Measurements from ENCODE around the gene MAST1. TPM values are rescaled to one million over a fixed set of nuclear protein-coding genes. Genes with fewer than 3 reads are reported as not detected.

MAST1 gene
- total and polyA plus RNA-seq, 4 experiments from 2014 or later = 0.48 TPM; not detected in 3

GRCh38 chr19:12865746-12866415 is 27.6 kb downstream of the MAST1 start:
- H3K27ac ChIP-seq (ENCODE audit: low read depth, low read length) = no peak overlapping the region
- POLR2A ChIA-PET (ENCODE audit: partially characterized antibody) = no interaction called here
- intact Hi-C loops (cut with micrococcal nuclease) = no loop called here
- no peak overlapping the region for H3K4me3 ChIP-seq (ENCODE audit: low read length in 2 of 2)
- peaks cover 8% of the 10 kb centered on the region for H3K4me1 ChIP-seq (ENCODE audit: insufficient read depth, low read length)
- CTCF ChIA-PET (ENCODE audit: partially characterized antibody) = no interaction called here
- no peaks in the 10 kb centered on the region for H3K9me3 Mint-ChIP-seq
- no peaks in the 10 kb centered on the region for H3K27me3 ChIP-seq (ENCODE audit: insufficient read depth, low read length)
- no peaks in the 10 kb centered on the region for H3K9me3 ChIP-seq (ENCODE audit: control insufficient read depth in 1 of 2, low read length in 2 of 2)
- peaks cover 7 to 12% of the 10 kb centered on the region in 2 donors for H3K27me3 Mint-ChIP-seq
- DNase-seq = no peak
- H3K36me3 ChIP-seq (ENCODE audit: insufficient read depth, low read length) = no peaks in the 10 kb centered on the region
- H3K27ac Mint-ChIP-seq = no peak overlapping the region
- peaks cover 5 to 13% (median 9%) of the 10 kb centered on the region in 4 donors for H3K4me1 Mint-ChIP-seq
- peak overlapping the region in 2 of 8 donors; percentile 49 to 55 for H3K4me3 Mint-ChIP-seq
- H3K36me3 Mint-ChIP-seq = no peaks in the 10 kb centered on the region

- peaks cover 7 to 10% of the 10 kb centered on the region in 2 donors for H3K27me3 Mint-ChIP-seq
- DNase-seq = peak in 1 of 5 donors; percentile 33
- intact Hi-C loops (cut with micrococcal nuclease) = no loop called here
- no peaks in the 10 kb centered on the region for H3K36me3 Mint-ChIP-seq
- no peaks in the 10 kb centered on the region for H3K36me3 ChIP-seq (ENCODE audit: insufficient read depth, low read length)
- ChIA-PET POLR2A (ENCODE audit: partially characterized antibody) (no interaction called here), CTCF (ENCODE audit: partially characterized antibody) (no interaction called here)
- H3K4me3 Mint-ChIP-seq = peak overlapping the region in 6 of 8 donors; percentile 42 to 81 (median 63)
- no peak overlapping the region for H3K4me3 ChIP-seq (ENCODE audit: low read length in 2 of 2)
- peaks cover 8% of the 10 kb centered on the region for H3K4me1 ChIP-seq (ENCODE audit: insufficient read depth, low read length)
- H3K9me3 Mint-ChIP-seq = no peaks in the 10 kb centered on the region
- H3K4me1 Mint-ChIP-seq = peaks cover 5 to 13% (median 9%) of the 10 kb centered on the region in 4 donors
- no peaks in the 10 kb centered on the region for H3K9me3 ChIP-seq (ENCODE audit: control insufficient read depth in 1 of 2, low read length in 2 of 2)
- no peak overlapping the region for H3K27ac Mint-ChIP-seq
- H3K27ac ChIP-seq (ENCODE audit: low read depth, low read length) = no peak overlapping the region
- no peaks in the 10 kb centered on the region for H3K27me3 ChIP-seq (ENCODE audit: insufficient read depth, low read length)
Observed at GRCh38 chr19:12866416-12867119, 28.3 kb downstream of the MAST1 start.

- POLR2A ChIA-PET (ENCODE audit: partially characterized antibody) = interaction anchor here (1.4 kb wide), 1 partner anchor 24 kb away, joined by 3 read pairs; the partner anchor contains the start of gene GCDH
- CTCF ChIA-PET (ENCODE audit: partially characterized antibody) = interaction anchor here (0.9 kb wide), 1 partner anchor 20 kb away, joined by 4 read pairs; no protein-coding TSS in a partner anchor
- no peak overlapping the region for H3K27ac ChIP-seq (ENCODE audit: low read depth, low read length)
Observed at GRCh38 chr19:12867120-12868099, 29.1 kb downstream of the MAST1 start.

GRCh38 chr19:12868540-12869112 is 30.3 kb downstream of the MAST1 start:
- H3K27ac ChIP-seq (ENCODE audit: low read depth, low read length) = no peak overlapping the region
- ChIA-PET POLR2A (ENCODE audit: partially characterized antibody) (interaction anchor here (1.4 kb wide), 1 partner anchor 23 kb away, joined by 3 read pairs; the partner anchor contains the start of gene GCDH), CTCF (ENCODE audit: partially characterized antibody) (interaction anchor here (0.6 kb wide), 1 partner anchor 10 kb away, joined by 3 read pairs; no protein-coding TSS in a partner anchor)
- intact Hi-C loops (cut with micrococcal nuclease) = no loop called here
- H3K36me3 ChIP-seq (ENCODE audit: insufficient read depth, low read length) = no peaks in the 10 kb centered on the region
- H3K27me3 Mint-ChIP-seq = peaks cover 6 to 7% of the 10 kb centered on the region in 2 donors
- H3K4me1 ChIP-seq (ENCODE audit: insufficient read depth, low read length) = peaks cover 8% of the 10 kb centered on the region
- DNase-seq = no peak
- peak overlapping the region in 1 of 8 donors; percentile 82 for H3K4me3 Mint-ChIP-seq
- peaks cover 7 to 11% of the 10 kb centered on the region in 2 donors for H3K36me3 Mint-ChIP-seq
- no peak overlapping the region for H3K4me3 ChIP-seq (ENCODE audit: low read length in 2 of 2)
- peaks cover 0 to 4% (median 0%) of the 10 kb centered on the region in 8 donors for H3K9me3 Mint-ChIP-seq
- no peak overlapping the region for H3K27ac Mint-ChIP-seq
- no peaks in the 10 kb centered on the region for H3K9me3 ChIP-seq (ENCODE audit: control insufficient read depth in 1 of 2, low read length in 2 of 2)
- no peaks in the 10 kb centered on the region for H3K27me3 ChIP-seq (ENCODE audit: insufficient read depth, low read length)
- peaks cover 8 to 27% (median 11%) of the 10 kb centered on the region in 4 donors for H3K4me1 Mint-ChIP-seq

More at GRCh38 chr19:12867120-12868099, 29.1 kb downstream of the MAST1 start:
- DNase-seq = peak; percentile 40 to 67 (median 45)
- Mint-ChIP-seq H3K27ac (peak overlapping the region in 1 of 7 donors; percentile 25), H3K4me1 (peaks cover 8 to 17% (median 11%) of the 10 kb centered on the region in 4 donors), H3K27me3 (peaks cover 7 to 10% of the 10 kb centered on the region in 2 donors), H3K4me3 (peak overlapping the region; percentile 54 to 82 (median 72)), H3K9me3 (peaks cover 0 to 4% (median 0%) of the 10 kb centered on the region in 8 donors), H3K36me3 (peaks cover 2 to 7% of the 10 kb centered on the region in 2 donors)
- intact Hi-C loops (cut with micrococcal nuclease) = no loop called here
- peaks cover 8% of the 10 kb centered on the region for H3K4me1 ChIP-seq (ENCODE audit: insufficient read depth, low read length)
- peak overlapping the region; percentile 43 to 52 for H3K4me3 ChIP-seq (ENCODE audit: low read length in 2 of 2)
- H3K36me3 ChIP-seq (ENCODE audit: insufficient read depth, low read length) = no peaks in the 10 kb centered on the region
- no peaks in the 10 kb centered on the region for H3K27me3 ChIP-seq (ENCODE audit: insufficient read depth, low read length)
- H3K9me3 ChIP-seq (ENCODE audit: control insufficient read depth in 1 of 2, low read length in 2 of 2) = no peaks in the 10 kb centered on the region

- H3K4me1 Mint-ChIP-seq = peaks cover 6 to 21% (median 8%) of the 10 kb centered on the region in 4 donors
- CTCF ChIA-PET (ENCODE audit: partially characterized antibody) = interaction anchor here (0.6 to 3.0 kb wide), 6 partner anchors 10 to 114 kb away, joined by 3 to 16 read pairs (median 6); partner anchors contain the start of gene DNASE2
- Histone ChIP-seq H3K4me1 (ENCODE audit: insufficient read depth, low read length) (peaks cover 8% of the 10 kb centered on the region), H3K27ac (ENCODE audit: low read depth, low read length) (no peak overlapping the region), H3K9me3 (ENCODE audit: control insufficient read depth in 1 of 2, low read length in 2 of 2) (no peaks in the 10 kb centered on the region), H3K4me3 (ENCODE audit: low read length in 2 of 2) (no peak overlapping the region), H3K27me3 (ENCODE audit: insufficient read depth, low read length) (no peaks in the 10 kb centered on the region), H3K36me3 (ENCODE audit: insufficient read depth, low read length) (peaks cover 5% of the 10 kb centered on the region)
- no peak overlapping the region for H3K27ac Mint-ChIP-seq
- H3K36me3 Mint-ChIP-seq = peaks cover 21% of the 10 kb centered on the region in 2 donors
- H3K27me3 Mint-ChIP-seq = peaks cover under 1 to 3% of the 10 kb centered on the region in 2 donors
- peaks cover 0 to 4% (median 0%) of the 10 kb centered on the region in 8 donors for H3K9me3 Mint-ChIP-seq
- POLR2A ChIA-PET (ENCODE audit: partially characterized antibody) = no interaction called here
- intact Hi-C loops (cut with micrococcal nuclease) = no loop called here
- no peak overlapping the region for H3K4me3 Mint-ChIP-seq
- DNase-seq = no peak
Observed at GRCh38 chr19:12871681-12872080, 33.4 kb downstream of the MAST1 start.

GRCh38 chr19:12872255-12872654 is 33.9 kb downstream of the MAST1 start:
- no peaks in the 10 kb centered on the region for H3K9me3 ChIP-seq (ENCODE audit: control insufficient read depth in 1 of 2, low read length in 2 of 2)
- Mint-ChIP-seq H3K4me1 (peaks cover 2 to 16% (median 5%) of the 10 kb centered on the region in 4 donors), H3K4me3 (no peak overlapping the region), H3K9me3 (peaks cover 0 to 4% (median 0%) of the 10 kb centered on the region in 8 donors), H3K36me3 (peaks cover 21 to 25% of the 10 kb centered on the region in 2 donors), H3K27me3 (peaks cover 0 to 3% of the 10 kb centered on the region in 2 donors), H3K27ac (peak overlapping the region in 1 of 7 donors; percentile 50)
- no peak for DNase-seq
- intact Hi-C loops (cut with micrococcal nuclease) = no loop called here
- CTCF ChIA-PET (ENCODE audit: partially characterized antibody) = interaction anchor here (0.9 to 3.0 kb wide), 7 partner anchors 10 to 114 kb away, joined by 4 to 16 read pairs (median 8); partner anchors contain the start of gene DNASE2
- no peak overlapping the region for H3K4me3 ChIP-seq (ENCODE audit: low read length in 2 of 2)
- POLR2A ChIA-PET (ENCODE audit: partially characterized antibody) = interaction anchor here (1.5 to 1.7 kb wide), 2 partner anchors 13 to 84 kb away, joined by 3 to 5 read pairs; no protein-coding TSS in a partner anchor
- peaks cover 5% of the 10 kb centered on the region for H3K4me1 ChIP-seq (ENCODE audit: insufficient read depth, low read length)
- H3K36me3 ChIP-seq (ENCODE audit: insufficient read depth, low read length) = peaks cover 5% of the 10 kb centered on the region
- H3K27me3 ChIP-seq (ENCODE audit: insufficient read depth, low read length) = no peaks in the 10 kb centered on the region
- H3K27ac ChIP-seq (ENCODE audit: low read depth, low read length) = no peak overlapping the region

Data from CD4-positive, alpha-beta memory T cell (primary cell).